Measurements from ENCODE around the gene CTBS.

DNA sequence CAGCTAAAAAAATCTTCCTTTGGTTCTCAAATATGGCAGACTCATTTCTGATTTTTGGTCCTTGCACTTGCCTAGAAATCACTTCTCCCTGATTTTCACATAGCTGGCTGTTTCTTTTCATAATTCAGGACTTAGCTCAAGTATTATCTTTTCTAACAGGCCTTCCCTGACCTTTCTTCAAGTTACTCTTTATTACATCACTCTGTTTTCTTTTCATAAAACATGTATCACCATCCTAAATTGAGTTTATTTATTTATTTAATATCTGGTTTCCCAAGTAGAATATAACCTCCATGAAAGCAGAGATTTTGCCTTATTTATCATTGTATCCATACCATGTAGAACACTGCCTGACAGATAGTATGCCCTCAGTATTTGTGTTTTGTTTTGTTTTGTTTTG lies 49.6 kb downstream of the CTBS start:
- TF ChIP-seq, protein P1, sequence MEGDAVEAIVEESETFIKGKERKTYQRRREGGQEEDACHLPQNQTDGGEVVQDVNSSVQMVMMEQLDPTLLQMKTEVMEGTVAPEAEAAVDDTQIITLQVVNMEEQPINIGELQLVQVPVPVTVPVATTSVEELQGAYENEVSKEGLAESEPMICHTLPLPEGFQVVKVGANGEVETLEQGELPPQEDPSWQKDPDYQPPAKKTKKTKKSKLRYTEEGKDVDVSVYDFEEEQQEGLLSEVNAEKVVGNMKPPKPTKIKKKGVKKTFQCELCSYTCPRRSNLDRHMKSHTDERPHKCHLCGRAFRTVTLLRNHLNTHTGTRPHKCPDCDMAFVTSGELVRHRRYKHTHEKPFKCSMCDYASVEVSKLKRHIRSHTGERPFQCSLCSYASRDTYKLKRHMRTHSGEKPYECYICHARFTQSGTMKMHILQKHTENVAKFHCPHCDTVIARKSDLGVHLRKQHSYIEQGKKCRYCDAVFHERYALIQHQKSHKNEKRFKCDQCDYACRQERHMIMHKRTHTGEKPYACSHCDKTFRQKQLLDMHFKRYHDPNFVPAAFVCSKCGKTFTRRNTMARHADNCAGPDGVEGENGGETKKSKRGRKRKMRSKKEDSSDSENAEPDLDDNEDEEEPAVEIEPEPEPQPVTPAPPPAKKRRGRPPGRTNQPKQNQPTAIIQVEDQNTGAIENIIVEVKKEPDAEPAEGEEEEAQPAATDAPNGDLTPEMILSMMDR (IDR thresholded peaks at IDR 0.05; ENCODE audit: poor library complexity), result no peak
- no peak for TF ChIP-seq EZH2phosphoT487 (IDR thresholded peaks at IDR 0.05; ENCODE audit: low read depth, severe bottlenecking, unreplicated experiment)

Data from hepatocyte (in vitro differentiated cells).